Measurements from ENCODE around the gene CNOT3. TPM values are rescaled to one million over a fixed set of nuclear protein-coding genes. Genes with fewer than 3 reads are reported as not detected.

The CNOT3 gene
- total and polyA plus RNA-seq, 9 of the 15 experiments (the other 6 are each of a cell fraction or from before 2014, with no cell fraction given) = 0.27 to 60.4 (median 9.9) TPM

GRCh38 chr19:54102421-54103169 is 35.0 kb upstream of the CNOT3 start, which contains the start of gene NDUFA3 (continued):
- TF ChIP-seq BRD9 (IDR thresholded peaks at IDR 0.05; ENCODE audit: low read depth, partially characterized antibody) = peak; percentile 89
- no peak for TF ChIP-seq TBL1XR1 (IDR thresholded peaks at IDR 0.05; ENCODE audit: low read length in 2 of 2)
- TF ChIP-seq POLR2AphosphoS5 (IDR thresholded peaks at IDR 0.05; ENCODE audit: control insufficient read depth, insufficient read depth, low read depth, low read length) = peak; percentile 81
- no peak for TF ChIP-seq ZNF140 (CRISPR knock-in tag; IDR thresholded peaks at IDR 0.05)
- no peak for TF ChIP-seq PCBP1 (IDR thresholded peaks at IDR 0.05; ENCODE audit: low read depth, low read length, poor library complexity, severe bottlenecking)
- TF ChIP-seq SREBF1 (IDR thresholded peaks at IDR 0.05; ENCODE audit: borderline replicate concordance, low read depth, low read length) = peak; percentile 68; the same call in 1 of the 2 replicates
- TF ChIP-seq HDAC1 (IDR thresholded peaks at IDR 0.05) = peak; percentile 70 to 81; a peak in 3 of 4 replicates
- peak; percentile 47; the same call in 1 of the 2 replicates for TF ChIP-seq L3MBTL2 (IDR thresholded peaks at IDR 0.05)
- TF ChIP-seq CXXC5 (CRISPR knock-in tag; IDR thresholded peaks at IDR 0.05) = peak; percentile 84
- no peak for TF ChIP-seq EP300 (IDR thresholded peaks at IDR 0.05; ENCODE audit: low read length)
- TF ChIP-seq ZHX1 (conservative IDR thresholded peaks at IDR 0.05; ENCODE audit: low read length) = no peak
- peak; percentile 100 for TF ChIP-seq HDAC2 (IDR thresholded peaks at IDR 0.05)
- TF ChIP-seq ZNF316 (IDR thresholded peaks at IDR 0.05) = no peak
- no peak for TF ChIP-seq ZNF583 (CRISPR knock-in tag; IDR thresholded peaks at IDR 0.05)
- peak; percentile 77 for TF ChIP-seq ZBTB40 (IDR thresholded peaks at IDR 0.05)
- no peak; the same call in 1 of the 2 replicates for TF ChIP-seq ZBTB40 (CRISPR knock-in tag; IDR thresholded peaks at IDR 0.05)
- TF ChIP-seq NR2C2 (CRISPR knock-in tag; IDR thresholded peaks at IDR 0.05) = peak; percentile 34; the same call in 1 of the 2 replicates
- TF ChIP-seq NR2C2 (tag; IDR thresholded peaks at IDR 0.05) = peak; percentile 95

All from K562 (cell line).